GM18861 (cell line): ENCODE data around the gene PROB1.
A peak's percentile ranks its signal among the peaks of the same experiment; 100 is the strongest.
"Not testable (repeated sequence)": the region's sequence is repeated elsewhere in the genome, so short reads cannot be mapped to it uniquely, and the experiment has no call there.

ENCODE experiments used
- ATAC-seq: cut with Tn5 transposase; IDR thresholded peaks from one replicate; pipeline ENCODE4 v1.9.1; 2021; ENCODE audit not compliant: unreplicated experiment

Gene PROB1

DNA sequence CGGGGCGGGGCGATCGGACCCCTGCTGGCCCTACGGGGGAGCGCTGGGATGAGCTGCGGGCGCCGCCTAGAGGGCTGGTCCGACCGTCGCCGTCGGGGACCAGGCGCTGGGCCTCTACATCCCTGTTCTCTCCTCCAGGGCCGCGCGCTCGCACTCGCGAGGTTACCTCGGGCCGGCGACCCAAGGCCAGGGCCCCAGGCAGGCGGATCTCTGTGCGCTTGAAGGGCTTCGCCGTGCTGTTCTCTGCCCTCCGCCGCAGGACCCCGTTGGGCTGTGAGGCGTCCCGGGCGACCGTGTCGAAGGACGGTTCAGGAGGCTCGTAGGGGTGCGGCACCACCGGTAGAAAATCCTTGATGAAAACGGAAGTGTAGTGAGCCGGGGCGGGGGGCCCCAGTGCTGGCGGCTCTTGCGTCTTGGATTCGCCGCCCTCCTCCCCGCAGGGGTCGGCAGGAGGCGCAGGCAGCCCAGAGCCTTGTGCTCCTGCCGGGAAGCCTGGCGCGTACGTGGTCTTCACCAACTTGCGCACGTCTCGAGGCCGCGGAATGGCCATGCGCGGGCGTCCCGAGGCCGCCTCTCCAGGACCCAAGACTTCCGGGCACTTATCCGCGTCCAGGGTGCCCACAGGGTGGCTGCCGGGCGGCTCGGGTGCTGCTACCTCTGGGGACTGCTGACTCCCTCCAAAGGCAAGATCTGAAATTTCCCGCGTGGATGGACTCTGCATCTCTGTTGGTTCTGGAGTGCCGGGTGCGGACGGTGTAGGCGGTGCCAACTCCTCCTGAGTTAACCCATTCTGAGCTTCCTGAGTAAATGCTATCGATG is 2.0 kb downstream of the PROB1 start:
- peak; percentile 31 for ATAC-seq

DNA sequence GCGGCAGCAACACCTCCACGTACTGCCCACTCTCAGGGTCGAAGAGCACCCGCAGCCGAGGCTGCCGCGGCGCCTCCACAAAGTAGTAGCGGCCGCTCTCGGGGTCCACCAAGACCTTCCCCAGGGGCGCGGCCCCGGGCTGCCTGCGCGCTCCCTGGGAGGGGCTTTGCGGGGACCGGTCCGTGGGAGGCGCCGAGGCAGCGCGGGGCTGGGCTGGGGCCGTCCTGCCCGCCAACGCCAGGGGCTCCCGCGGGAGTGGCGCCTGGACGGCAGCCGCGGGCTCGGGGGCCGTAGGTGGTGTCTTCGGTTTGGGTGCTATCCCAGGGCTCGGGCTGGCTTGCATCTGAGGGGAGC is 2.6 kb downstream of the PROB1 start:
- ATAC-seq, result no peak

- no peak for ATAC-seq
Observed at GRCh38 chr5:139391570-139392323, 3.2 kb downstream of the PROB1 start.

- ATAC-seq, result no peak
Observed at GRCh38 chr5:139390639-139391569, 4.0 kb downstream of the PROB1 start.

GRCh38 chr5:139389701-139390638 is 4.9 kb downstream of the PROB1 start, which contains the start of gene MZB1:
MZB1 (minus strand) TSS chr5:139389913; CDS start chr5:139389856, 57 bp downstream.
- peak; percentile 37 for ATAC-seq

- no peak for ATAC-seq
Observed at GRCh38 chr5:139388198-139388821, 6.6 kb downstream of the PROB1 start.

DNA sequence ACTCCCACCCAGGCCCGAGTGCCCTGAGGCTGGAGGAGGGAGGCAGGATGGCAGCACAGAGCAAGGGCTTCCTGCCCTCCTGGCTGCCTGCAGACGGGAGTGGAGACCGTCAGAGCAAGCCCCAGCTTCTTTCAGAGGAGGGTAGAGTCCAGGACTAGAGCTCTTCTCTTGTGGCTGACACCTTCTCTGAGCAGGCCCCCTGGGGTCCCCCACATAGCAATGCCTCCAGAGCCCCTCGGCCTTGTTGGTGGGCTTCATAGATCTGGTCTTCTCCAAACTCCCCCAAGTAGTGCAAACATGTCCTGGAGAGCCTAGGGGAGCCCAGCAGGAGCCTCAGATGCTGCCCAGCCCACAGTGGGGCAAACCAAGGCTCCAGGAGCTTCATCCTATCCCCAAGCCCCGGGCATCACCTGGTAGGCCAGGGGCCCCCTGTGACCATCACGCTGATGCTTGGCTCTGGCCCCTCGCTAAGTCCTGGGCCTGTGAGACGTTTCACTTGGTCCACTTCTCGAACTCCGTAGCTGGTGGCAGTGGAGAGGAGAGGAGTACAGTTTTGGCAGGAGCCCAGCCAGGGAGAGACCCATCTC is 7.2 kb downstream of the PROB1 start:
- no peak for ATAC-seq

- ATAC-seq, result not testable (repeated sequence)
Observed at GRCh38 chr5:139386956-139387355, 7.9 kb downstream of the PROB1 start.

DNA sequence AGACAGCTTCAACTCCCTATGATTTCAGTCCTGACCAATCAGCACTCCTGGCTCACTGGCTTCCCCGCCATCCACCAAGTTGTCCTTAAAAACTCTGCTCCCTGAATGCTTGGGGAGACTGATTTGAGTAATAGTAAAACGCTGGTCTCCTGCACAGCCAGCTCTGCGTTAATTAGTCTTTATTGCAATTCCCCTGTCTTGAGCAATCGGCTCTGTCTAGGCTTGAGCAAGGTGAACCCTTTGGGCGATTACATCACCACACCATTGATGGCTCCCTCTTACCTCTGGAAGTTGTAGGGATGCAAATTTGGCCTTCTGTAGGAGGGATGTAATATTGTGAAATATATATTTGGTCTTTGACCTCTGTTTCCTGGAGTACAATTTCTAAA is 8.9 kb downstream of the PROB1 start:
- ATAC-seq, result no peak

GRCh38 chr5:139385061-139386049 is 9.5 kb downstream of the PROB1 start:
- no peak for ATAC-seq

DNA sequence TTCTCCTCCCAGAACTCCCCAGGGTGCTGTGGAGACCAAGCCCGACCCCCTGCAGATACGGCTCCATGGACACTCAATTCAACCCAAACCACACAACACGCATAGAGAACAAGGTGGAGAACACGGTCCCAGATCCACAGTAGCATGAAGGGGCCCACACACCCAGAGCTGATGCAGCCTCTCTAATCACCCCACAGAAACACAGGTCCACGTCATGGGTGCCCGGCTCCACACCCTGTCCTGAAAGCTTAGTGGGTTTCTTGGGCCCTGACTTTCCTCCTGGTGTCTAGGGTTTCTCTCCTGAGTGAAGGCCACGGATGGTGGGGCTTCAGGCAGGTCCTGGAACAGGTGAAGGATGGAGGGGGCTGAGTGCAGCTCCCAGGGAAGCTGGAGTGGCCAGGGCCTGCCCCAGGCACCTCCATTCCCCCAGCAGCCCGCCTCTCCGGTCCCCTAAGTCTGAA is 10.3 kb downstream of the PROB1 start:
- ATAC-seq, result no peak

- no peak for ATAC-seq
Observed at GRCh38 chr5:139383993-139384590, 10.8 kb downstream of the PROB1 start.

DNA sequence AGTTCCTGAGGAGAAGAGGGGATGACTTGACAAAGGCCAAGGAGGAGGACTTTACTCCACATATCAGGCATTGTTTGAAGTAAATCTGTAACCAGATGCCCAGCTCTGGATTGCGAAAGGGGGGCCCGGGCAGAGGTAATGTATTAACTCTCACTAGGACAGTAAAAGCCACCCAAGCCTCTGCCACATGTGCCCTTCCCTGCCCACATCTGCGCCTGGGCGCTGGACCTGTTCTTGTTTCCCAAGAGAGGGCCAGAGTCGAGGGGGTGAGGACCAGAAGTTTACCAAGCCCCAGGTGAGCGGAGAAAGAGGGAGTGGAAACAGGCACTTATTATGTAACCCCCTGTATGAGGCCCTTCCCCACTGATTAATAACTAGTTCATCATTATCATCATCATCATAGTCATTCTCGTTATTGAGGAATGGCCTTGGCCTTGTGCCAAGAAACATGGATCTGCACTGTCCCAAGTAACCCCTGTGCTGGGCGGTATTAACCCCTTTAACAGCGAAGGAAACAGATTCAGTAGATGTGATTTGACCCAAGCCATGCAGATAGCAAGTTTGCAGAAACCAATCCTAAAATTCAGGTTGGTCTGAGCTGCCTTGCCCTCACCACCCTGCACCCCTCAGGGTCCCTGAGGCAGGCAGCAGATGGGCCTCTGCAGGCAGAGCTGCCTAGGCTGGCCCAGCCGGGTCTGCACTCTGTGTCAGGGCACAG is 11.5 kb downstream of the PROB1 start, which contains the start of gene SLC23A1:
Gene SLC23A1, minus strand, starts transcription at position 23 of the 718 bp plus-strand sequence. CDS start 44 bp downstream, outside the sequence.
- ATAC-seq, result no peak

GRCh38 chr5:139382807-139383206 is 12.1 kb downstream of the PROB1 start:
- no peak for ATAC-seq

DNA sequence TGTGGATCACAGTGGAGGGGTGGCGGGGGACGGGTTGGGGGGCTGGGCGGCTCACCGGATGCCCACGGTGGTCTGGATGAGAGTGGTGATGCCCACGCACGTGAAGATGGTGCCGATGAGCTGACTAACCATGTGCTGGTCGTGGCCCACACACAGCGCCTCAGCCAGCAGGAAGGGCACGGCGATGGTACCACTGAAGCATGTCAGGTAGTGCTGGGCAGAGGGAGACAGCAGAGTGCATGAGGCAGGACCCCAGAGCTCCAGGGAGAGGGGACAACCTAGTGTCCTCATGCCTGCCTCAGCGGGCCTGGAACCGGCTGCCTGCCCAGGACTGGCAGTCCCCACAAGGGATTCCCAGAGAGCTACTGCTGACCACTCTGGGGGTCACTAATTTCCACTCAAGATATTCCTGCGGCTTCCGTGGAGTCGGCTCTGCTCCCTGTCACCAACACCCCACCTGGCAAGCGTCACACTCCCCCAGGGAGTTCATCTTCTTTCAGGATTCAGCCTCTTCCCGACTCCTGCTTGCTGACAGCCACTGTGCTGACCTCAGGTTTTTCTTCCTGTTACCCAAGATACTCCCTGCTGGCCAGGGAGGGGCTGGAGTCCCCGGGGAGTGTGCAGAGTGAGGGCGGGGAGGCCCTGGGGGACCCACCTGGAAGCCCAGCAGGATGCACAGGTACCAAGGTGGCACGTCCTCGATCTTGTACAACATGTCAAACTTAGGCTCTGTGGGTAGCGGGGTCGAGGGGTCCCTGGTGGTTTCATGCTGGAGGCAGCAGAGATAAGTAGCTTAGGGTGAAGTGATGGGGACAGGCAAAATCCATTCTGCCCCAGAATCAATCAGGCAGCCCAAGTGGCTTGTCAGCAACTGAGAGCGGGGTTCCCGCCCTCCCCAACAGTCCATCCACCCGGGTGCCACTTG is 12.8 kb downstream of the PROB1 start:
- no peak for ATAC-seq
